ENCODE results near the gene ENTR1.
A peak's percentile ranks its signal among the peaks of the same experiment; 100 is the strongest.

Gene ENTR1

DNA sequence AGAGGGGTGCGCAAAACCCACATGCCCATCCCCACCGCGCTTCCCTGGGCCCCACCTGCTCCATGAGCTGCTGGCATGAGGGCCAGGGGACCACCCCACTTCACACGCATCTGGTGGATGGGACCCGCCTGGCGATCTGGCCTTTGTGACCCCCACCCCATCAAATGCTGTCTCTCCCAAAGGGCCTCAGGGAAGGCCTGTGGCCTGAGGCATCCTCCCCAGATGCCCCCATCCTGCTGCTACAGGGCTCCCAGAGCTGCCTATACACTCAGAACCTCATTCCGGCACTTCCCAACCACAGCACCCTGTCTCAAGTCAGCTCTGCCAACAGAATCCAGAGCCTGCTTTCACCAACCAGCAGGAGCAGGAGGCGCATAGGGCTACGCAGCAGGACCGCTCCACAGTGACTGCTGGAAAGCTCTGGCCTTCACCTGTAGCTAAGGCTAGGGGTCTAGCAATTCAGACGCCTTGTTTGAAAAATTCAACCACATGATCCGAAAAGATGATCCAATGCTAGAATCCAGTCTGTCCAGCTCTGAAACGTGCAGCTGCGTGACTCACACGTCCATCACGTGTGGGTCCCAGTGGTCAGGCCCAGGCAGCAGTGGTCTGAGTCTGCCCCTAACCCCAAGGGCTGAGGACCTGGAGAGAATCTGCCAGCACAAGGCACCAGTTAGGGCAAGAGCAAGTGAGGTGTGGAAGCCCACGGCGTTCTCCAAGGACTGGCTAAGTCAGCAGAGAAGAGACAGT, 9.1 kb downstream of the ENTR1 start:
- H3K4me3 ChIP-seq (ENCODE audit: low read depth in 1 of 2, low read length in 2 of 2), result no peak overlapping the region
- H3K9me3 ChIP-seq (ENCODE audit: control insufficient read depth in 1 of 2, low read length in 2 of 2), result no peaks in the 10 kb centered on the region
- no peaks in the 10 kb centered on the region for H3K27me3 ChIP-seq (ENCODE audit: low read depth, low read length)
- H3K36me3 ChIP-seq (ENCODE audit: control insufficient read depth in 1 of 2, insufficient read depth in 2 of 2, low read length in 2 of 2), result peaks cover 11 to 36% of the 10 kb centered on the region in 2 donors
- no peak overlapping the region for H3K27ac ChIP-seq (ENCODE audit: low read length)
- H3K4me1 ChIP-seq (ENCODE audit: control insufficient read depth in 1 of 2, insufficient read depth in 2 of 2, low read length in 2 of 2), result peaks cover 0 to 17% of the 10 kb centered on the region in 2 donors

DNA sequence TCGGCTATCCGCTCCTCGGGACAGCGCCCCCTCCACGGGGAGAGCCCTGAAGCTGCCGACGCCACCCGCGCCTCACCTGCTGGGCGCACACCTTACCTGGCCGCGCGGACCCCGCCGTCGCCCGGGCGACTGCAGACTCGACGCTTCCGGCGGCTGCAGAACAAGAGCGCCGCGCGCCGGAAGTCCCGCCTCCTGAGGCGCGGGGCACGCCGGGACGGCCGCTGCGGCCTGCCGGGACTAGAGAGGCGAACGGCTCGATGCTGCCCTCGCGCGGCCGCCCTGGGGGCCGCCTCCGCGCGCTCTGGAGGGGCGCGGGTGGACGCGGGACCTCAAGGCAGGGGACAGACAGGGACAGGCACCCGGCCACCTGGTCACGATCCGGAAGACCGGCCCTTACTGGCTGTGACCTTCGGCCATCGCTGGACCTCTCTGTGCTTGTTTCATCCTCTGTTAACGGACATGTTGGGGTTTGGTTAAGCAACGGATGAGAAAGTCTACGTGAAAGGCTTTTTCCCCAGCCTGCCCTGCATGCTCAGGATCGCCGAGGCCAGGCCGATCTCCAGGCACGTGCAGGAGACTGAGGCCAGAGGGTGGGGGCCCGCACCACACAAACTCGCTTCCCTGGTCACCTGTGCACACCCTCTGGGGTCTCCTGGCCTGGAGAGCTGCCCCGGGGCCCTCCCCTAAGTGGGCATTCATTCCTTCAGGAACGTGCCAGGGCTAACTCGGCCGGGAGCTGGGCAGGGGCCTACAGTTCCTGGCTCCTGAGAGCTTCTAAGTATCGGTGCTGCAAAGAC, 10.2 kb downstream of the ENTR1 start, which contains the start of gene SNAPC4:
SNAPC4 (minus strand) TSS at position 133 of the 797 bp plus-strand sequence. CDS start 1,742 bp downstream, outside the sequence.
- H3K4me3 ChIP-seq (ENCODE audit: low read depth in 1 of 2, low read length in 2 of 2), result peak within 1 kb of the TSS; percentile 66 to 96
- peaks cover 0 to 17% of the 10 kb centered on the region in 2 donors for H3K4me1 ChIP-seq (ENCODE audit: control insufficient read depth in 1 of 2, insufficient read depth in 2 of 2, low read length in 2 of 2)
- no peak within 1 kb of the TSS for H3K27ac ChIP-seq (ENCODE audit: low read length)
- H3K36me3 ChIP-seq (ENCODE audit: control insufficient read depth in 1 of 2, insufficient read depth in 2 of 2, low read length in 2 of 2), result peaks cover 10 to 37% of the 10 kb centered on the region in 2 donors
- no peaks in the 10 kb centered on the region for H3K27me3 ChIP-seq (ENCODE audit: low read depth, low read length)
- H3K9me3 ChIP-seq (ENCODE audit: control insufficient read depth in 1 of 2, low read length in 2 of 2), result no peaks in the 10 kb centered on the region

DNA sequence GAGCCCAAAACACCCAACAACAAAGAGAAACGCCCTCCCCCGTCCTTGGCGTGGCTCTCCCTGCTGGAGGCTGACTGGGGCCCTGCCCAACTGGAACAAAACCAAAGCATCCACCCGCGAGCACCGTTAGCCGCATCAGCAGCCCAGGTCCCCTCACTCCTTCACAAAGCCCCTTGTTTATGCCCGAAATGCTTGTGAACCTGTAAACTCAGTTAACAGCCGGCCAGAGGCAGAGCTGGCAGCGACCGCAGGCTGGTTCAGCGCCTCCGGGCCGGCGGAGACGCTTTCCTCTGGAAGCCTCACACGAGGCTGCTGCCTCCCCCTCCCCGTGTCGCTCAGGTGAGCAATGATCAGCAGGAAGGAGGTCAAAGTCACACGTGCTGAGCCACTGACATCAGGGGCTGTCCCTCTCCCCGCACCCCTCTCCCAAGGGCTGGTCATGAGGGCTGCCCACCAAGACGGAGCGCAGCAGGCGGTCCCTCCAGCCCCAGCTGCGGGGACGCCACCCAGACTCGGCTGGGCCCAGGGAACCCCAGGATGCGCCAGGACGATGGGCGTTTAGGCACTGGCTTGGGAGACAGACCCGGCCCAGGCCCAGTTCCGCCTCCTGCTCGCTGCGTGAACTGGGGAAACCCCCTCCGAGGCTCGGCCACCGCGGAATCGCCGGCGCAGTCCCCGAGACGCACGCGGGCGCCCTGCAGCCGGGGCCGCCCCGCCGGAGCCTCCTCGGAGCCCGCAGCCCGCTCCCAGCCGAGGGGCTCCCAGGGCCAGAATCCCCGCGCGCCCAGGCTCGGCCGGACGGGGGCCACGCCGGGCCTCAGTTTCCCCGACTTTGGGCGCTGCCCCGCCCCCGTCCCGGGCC, 11.0 kb downstream of the ENTR1 start:
- H3K27me3 ChIP-seq (ENCODE audit: low read depth, low read length), result no peaks in the 10 kb centered on the region
- H3K9me3 ChIP-seq (ENCODE audit: control insufficient read depth in 1 of 2, low read length in 2 of 2), result no peaks in the 10 kb centered on the region
- peaks cover 0 to 17% of the 10 kb centered on the region in 2 donors for H3K4me1 ChIP-seq (ENCODE audit: control insufficient read depth in 1 of 2, insufficient read depth in 2 of 2, low read length in 2 of 2)
- H3K36me3 ChIP-seq (ENCODE audit: control insufficient read depth in 1 of 2, insufficient read depth in 2 of 2, low read length in 2 of 2), result peaks cover 14 to 38% of the 10 kb centered on the region in 2 donors
- peak overlapping the region; percentile 66 to 96 for H3K4me3 ChIP-seq (ENCODE audit: low read depth in 1 of 2, low read length in 2 of 2)
- H3K27ac ChIP-seq (ENCODE audit: low read length), result no peak overlapping the region

DNA sequence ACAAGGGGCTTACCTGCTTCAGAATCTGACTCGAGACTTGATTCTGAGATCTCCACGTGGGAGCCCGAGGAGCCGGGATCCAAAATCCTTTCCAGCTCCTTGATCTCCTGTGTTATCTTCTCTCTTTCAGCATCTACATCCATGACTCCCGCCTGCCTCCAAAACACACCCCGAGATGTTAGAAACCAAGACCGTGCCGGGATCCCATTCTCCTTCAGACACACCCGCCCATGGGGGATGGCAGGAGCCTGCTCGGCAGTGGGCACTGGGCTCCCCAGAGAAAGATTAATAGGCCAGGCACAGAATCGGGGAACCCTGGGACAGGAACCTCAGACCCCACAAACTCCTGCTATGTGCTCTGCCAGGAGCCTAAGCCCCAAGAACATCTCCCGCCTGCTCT, 12.1 kb downstream of the ENTR1 start:
- Histone ChIP-seq H3K4me1 (ENCODE audit: control insufficient read depth in 1 of 2, insufficient read depth in 2 of 2, low read length in 2 of 2) (peaks cover 0 to 17% of the 10 kb centered on the region in 2 donors), H3K27ac (ENCODE audit: low read length) (no peak overlapping the region), H3K9me3 (ENCODE audit: control insufficient read depth in 1 of 2, low read length in 2 of 2) (no peaks in the 10 kb centered on the region), H3K36me3 (ENCODE audit: control insufficient read depth in 1 of 2, insufficient read depth in 2 of 2, low read length in 2 of 2) (peaks cover 14 to 40% of the 10 kb centered on the region in 2 donors), H3K4me3 (ENCODE audit: low read depth in 1 of 2, low read length in 2 of 2) (no peak overlapping the region), H3K27me3 (ENCODE audit: low read depth, low read length) (no peaks in the 10 kb centered on the region)

DNA sequence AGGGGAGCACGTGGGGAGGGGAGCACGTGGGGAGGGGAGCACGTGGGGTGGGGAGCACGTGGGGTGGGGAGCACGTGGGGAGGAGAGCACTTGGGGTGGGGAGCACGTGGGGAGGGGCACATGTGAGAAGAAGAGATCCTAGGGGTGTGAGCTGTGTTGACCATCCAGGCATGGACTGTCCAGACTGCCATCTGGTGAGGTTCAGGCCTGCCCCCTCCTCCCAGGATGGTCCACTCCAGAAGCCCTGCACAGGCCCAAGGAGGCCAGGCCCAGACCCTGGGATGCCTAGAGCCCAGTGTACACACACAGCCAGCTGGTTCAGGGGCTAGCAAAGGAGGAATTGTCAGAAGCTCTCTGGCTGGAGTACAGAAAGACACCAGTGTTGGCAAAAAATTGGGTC, 12.8 kb downstream of the ENTR1 start:
- peaks cover 0 to 17% of the 10 kb centered on the region in 2 donors for H3K4me1 ChIP-seq (ENCODE audit: control insufficient read depth in 1 of 2, insufficient read depth in 2 of 2, low read length in 2 of 2)
- H3K9me3 ChIP-seq (ENCODE audit: control insufficient read depth in 1 of 2, low read length in 2 of 2), result no peaks in the 10 kb centered on the region
- H3K36me3 ChIP-seq (ENCODE audit: control insufficient read depth in 1 of 2, insufficient read depth in 2 of 2, low read length in 2 of 2), result peaks cover 15 to 47% of the 10 kb centered on the region in 2 donors
- H3K4me3 ChIP-seq (ENCODE audit: low read depth in 1 of 2, low read length in 2 of 2), result no peak overlapping the region
- H3K27me3 ChIP-seq (ENCODE audit: low read depth, low read length), result no peaks in the 10 kb centered on the region
- no peak overlapping the region for H3K27ac ChIP-seq (ENCODE audit: low read length)

DNA sequence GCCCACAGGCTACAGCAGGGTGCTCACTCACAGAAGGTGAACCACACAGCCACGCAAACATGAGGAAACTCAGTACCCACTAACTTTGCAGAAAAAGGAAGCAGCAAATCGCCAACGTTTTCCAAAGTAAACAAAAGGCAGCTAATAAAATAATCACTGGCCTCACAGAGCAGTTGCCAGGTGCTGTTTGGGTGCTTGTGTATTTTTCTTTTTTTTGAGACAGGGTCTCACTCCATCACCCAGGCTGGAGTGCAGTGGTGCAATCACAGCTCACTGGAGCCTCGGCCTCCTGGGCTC, 14.2 kb downstream of the ENTR1 start:
- H3K4me1 ChIP-seq (ENCODE audit: control insufficient read depth in 1 of 2, insufficient read depth in 2 of 2, low read length in 2 of 2), result peaks cover 0 to 17% of the 10 kb centered on the region in 2 donors
- H3K27ac ChIP-seq (ENCODE audit: low read length), result no peak overlapping the region
- H3K36me3 ChIP-seq (ENCODE audit: control insufficient read depth in 1 of 2, insufficient read depth in 2 of 2, low read length in 2 of 2), result peaks cover 29 to 62% of the 10 kb centered on the region in 2 donors
- H3K27me3 ChIP-seq (ENCODE audit: low read depth, low read length), result no peaks in the 10 kb centered on the region
- no peak overlapping the region for H3K4me3 ChIP-seq (ENCODE audit: low read depth in 1 of 2, low read length in 2 of 2)
- no peaks in the 10 kb centered on the region for H3K9me3 ChIP-seq (ENCODE audit: control insufficient read depth in 1 of 2, low read length in 2 of 2)

DNA sequence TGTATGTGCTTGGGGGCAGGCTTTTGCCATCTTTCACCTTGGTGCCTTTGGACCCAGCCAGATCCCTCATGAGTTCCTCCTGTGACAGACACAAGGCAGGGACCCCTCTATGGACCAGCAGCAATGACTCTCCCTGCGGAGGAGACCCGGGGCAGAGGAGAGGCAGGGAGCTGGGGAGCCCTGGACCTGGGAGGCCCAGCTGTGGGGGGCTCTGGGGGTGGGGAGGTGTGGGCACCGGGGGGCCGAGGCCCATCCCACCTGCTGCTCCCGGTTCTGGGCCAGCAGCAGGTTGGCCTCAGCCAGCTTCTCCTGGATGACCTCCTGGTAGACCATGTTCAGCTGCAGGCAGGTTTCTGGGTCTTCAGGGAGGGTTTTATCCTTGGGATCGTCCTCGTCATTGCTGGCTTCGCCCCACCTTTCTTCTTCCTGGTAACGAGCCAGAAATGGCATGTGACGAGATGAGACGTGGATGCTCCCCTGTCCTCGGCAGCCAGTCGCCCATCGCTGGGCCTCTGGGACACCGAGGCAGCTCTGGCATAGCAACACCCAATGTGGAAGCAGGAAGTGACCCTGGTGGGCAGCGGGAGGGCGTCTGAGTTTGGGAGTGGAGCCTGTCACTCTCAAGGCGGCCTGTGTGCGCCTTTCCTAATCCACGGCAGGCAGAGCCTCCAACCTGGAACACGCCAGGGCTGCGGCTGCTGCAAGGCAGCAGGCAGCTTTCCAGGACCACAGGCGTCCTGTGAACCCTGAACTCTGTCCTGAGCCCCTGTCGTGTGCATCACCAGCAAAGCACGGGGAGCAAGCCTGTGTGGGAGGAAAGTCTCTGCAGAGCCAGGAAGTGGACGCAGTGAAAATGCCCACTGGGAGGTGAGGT, 14.8 kb downstream of the ENTR1 start:
- H3K27me3 ChIP-seq (ENCODE audit: low read depth, low read length), result no peaks in the 10 kb centered on the region
- H3K36me3 ChIP-seq (ENCODE audit: control insufficient read depth in 1 of 2, insufficient read depth in 2 of 2, low read length in 2 of 2), result peaks cover 31 to 65% of the 10 kb centered on the region in 2 donors
- H3K4me1 ChIP-seq (ENCODE audit: control insufficient read depth in 1 of 2, insufficient read depth in 2 of 2, low read length in 2 of 2), result peaks cover 0 to 15% of the 10 kb centered on the region in 2 donors
- no peak overlapping the region for H3K27ac ChIP-seq (ENCODE audit: low read length)
- H3K9me3 ChIP-seq (ENCODE audit: control insufficient read depth in 1 of 2, low read length in 2 of 2), result no peaks in the 10 kb centered on the region
- H3K4me3 ChIP-seq (ENCODE audit: low read depth in 1 of 2, low read length in 2 of 2), result no peak overlapping the region

DNA sequence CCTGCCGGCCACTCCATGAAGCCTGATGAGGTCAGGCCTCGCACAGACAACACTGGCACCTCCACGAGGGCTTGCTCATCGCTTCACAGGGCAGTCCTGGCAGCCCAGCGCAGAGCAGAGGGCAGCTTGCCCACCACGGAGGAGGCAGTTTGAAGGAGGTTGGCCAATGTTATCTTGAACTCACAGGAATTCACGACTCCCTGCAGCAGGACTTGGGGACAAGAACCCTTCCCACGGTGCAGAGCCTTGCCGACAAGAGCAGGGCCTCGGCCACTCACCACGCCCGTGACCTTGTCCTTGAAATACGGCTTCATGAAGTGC, 15.4 kb downstream of the ENTR1 start:
- no peaks in the 10 kb centered on the region for H3K27me3 ChIP-seq (ENCODE audit: low read depth, low read length)
- no peaks in the 10 kb centered on the region for H3K9me3 ChIP-seq (ENCODE audit: control insufficient read depth in 1 of 2, low read length in 2 of 2)
- H3K4me3 ChIP-seq (ENCODE audit: low read depth in 1 of 2, low read length in 2 of 2), result no peak overlapping the region
- no peak overlapping the region for H3K27ac ChIP-seq (ENCODE audit: low read length)
- H3K36me3 ChIP-seq (ENCODE audit: control insufficient read depth in 1 of 2, insufficient read depth in 2 of 2, low read length in 2 of 2), result peaks cover 31 to 67% of the 10 kb centered on the region in 2 donors
- H3K4me1 ChIP-seq (ENCODE audit: control insufficient read depth in 1 of 2, insufficient read depth in 2 of 2, low read length in 2 of 2), result peaks cover 0 to 12% of the 10 kb centered on the region in 2 donors

DNA sequence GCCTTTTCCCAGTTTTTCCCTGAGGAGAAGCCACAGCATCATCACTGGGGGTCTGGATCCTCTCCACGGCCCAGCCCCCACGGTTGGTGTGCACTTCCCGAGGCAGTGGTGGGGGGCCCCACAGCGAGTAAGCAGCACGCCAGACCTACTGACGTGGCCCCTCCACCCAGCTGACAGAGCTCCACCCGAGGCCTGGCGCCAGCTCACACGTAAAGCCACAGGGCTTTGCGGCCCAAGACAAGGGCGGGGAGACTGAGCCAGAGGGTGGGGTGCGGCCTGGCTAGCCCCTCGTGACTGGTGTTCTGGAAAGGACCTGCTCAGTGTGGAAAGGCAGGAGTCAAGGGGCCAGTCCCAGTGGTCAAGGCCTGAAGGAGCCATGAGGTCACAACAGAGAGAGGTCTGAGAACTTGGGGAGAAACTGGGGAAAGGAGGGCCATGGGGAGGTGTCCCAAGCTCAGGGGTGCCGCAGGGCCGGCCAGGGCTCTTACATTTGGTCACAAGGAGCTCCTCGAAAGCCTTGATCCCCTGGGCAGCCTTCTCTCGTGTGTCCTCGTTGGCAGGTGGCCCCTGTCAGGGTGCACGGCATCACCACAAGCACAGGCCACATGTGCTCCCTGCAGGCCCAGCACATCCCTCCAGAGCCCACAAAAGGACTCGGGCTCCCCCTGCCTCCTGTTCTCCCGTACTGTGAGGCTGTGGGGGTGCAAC, 15.9 kb downstream of the ENTR1 start:
- Histone ChIP-seq H3K9me3 (ENCODE audit: control insufficient read depth in 1 of 2, low read length in 2 of 2) (no peaks in the 10 kb centered on the region), H3K4me3 (ENCODE audit: low read depth in 1 of 2, low read length in 2 of 2) (no peak overlapping the region), H3K4me1 (ENCODE audit: control insufficient read depth in 1 of 2, insufficient read depth in 2 of 2, low read length in 2 of 2) (peaks cover 0 to 11% of the 10 kb centered on the region in 2 donors), H3K27me3 (ENCODE audit: low read depth, low read length) (no peaks in the 10 kb centered on the region), H3K36me3 (ENCODE audit: control insufficient read depth in 1 of 2, insufficient read depth in 2 of 2, low read length in 2 of 2) (peaks cover 35 to 72% of the 10 kb centered on the region in 2 donors), H3K27ac (ENCODE audit: low read length) (no peak overlapping the region)

DNA sequence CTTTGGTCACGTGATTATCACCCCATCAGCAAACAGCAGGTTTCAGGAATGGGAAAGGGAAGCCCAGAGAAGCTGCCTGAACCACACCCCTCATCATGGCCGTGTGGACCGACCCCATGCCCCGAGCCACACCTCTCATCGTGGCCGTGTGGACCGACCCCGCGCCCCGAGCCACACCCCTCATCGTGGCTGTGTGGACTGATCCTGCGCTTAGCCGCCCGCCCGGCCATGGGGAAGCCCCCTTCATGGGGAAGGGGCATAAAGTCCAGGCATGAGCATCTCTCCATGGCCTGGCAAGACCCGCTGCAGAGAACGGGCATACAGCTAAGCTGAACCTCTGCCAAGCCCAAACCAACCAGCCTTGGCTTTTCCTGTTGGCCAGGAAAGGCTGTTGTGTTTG, 16.9 kb downstream of the ENTR1 start:
- H3K27ac ChIP-seq (ENCODE audit: low read length), result no peak overlapping the region
- H3K9me3 ChIP-seq (ENCODE audit: control insufficient read depth in 1 of 2, low read length in 2 of 2), result no peaks in the 10 kb centered on the region
- H3K36me3 ChIP-seq (ENCODE audit: control insufficient read depth in 1 of 2, insufficient read depth in 2 of 2, low read length in 2 of 2), result peaks cover 45 to 81% of the 10 kb centered on the region in 2 donors
- no peaks in the 10 kb centered on the region for H3K27me3 ChIP-seq (ENCODE audit: low read depth, low read length)
- H3K4me3 ChIP-seq (ENCODE audit: low read depth in 1 of 2, low read length in 2 of 2), result no peak overlapping the region
- H3K4me1 ChIP-seq (ENCODE audit: control insufficient read depth in 1 of 2, insufficient read depth in 2 of 2, low read length in 2 of 2), result peaks cover 0 to 2% of the 10 kb centered on the region in 2 donors
